ENCODE data around the gene ITM2C. TPM values are rescaled to one million over a fixed set of nuclear protein-coding genes. Genes with fewer than 3 reads are reported as not detected.

The ITM2C gene
- total RNA-seq, 2 experiments from 2014 or later, result 19.8 to 21.5 TPM

- intact Hi-C loops (cut with DNase I, micrococcal nuclease), result no loop called here
- peaks cover 32% of the 10 kb centered on the region for H3K36me3 Mint-ChIP-seq (ENCODE audit: low read depth)
- peaks cover 28% of the 10 kb centered on the region for H3K4me1 Mint-ChIP-seq (ENCODE audit: low read depth)
- Histone ChIP-seq H3K27me3 (ENCODE audit: control insufficient read depth in 1 of 2, insufficient read depth in 2 of 2, low read length in 2 of 2) (no peaks in the 10 kb centered on the region), H3K9me3 (ENCODE audit: control insufficient read depth in 1 of 2, insufficient read depth in 1 of 2, low read length in 2 of 2) (no peaks in the 10 kb centered on the region), H3K4me3 (ENCODE audit: low read length) (no peak overlapping the region), H3K36me3 (ENCODE audit: insufficient read depth, low read length) (peaks cover 25% of the 10 kb centered on the region), H3K4me1 (ENCODE audit: insufficient read depth, low read length) (peaks cover 32% of the 10 kb centered on the region), H3K27ac (ENCODE audit: low read depth in 1 of 2, low read length in 2 of 2) (no peak overlapping the region)
- POLR2A ChIA-PET, result no interaction called here
- ATAC-seq (ENCODE audit: poor library complexity), result no peak
- no peak for DNase-seq
- H3K4me3 Mint-ChIP-seq, result no peak overlapping the region
- no peaks in the 10 kb centered on the region for H3K9me3 Mint-ChIP-seq
- H3K27ac Mint-ChIP-seq, result no peak overlapping the region
- CTCF ChIA-PET, result no interaction called here
- no peaks in the 10 kb centered on the region for H3K27me3 Mint-ChIP-seq
- TF ChIP-seq CTCF (IDR thresholded peaks at IDR 0.05), result no peak
These were observed 9.7 kb downstream of the ITM2C start for GRCh38 chr2:230874456-230874855.

- Histone ChIP-seq H3K4me1 (ENCODE audit: insufficient read depth, low read length) (peaks cover 32% of the 10 kb centered on the region), H3K9me3 (ENCODE audit: control insufficient read depth in 1 of 2, insufficient read depth in 1 of 2, low read length in 2 of 2) (no peaks in the 10 kb centered on the region), H3K27me3 (ENCODE audit: control insufficient read depth in 1 of 2, insufficient read depth in 2 of 2, low read length in 2 of 2) (no peaks in the 10 kb centered on the region), H3K27ac (ENCODE audit: low read depth in 1 of 2, low read length in 2 of 2) (no peak overlapping the region), H3K36me3 (ENCODE audit: insufficient read depth, low read length) (peaks cover 26% of the 10 kb centered on the region), H3K4me3 (ENCODE audit: low read length) (no peak overlapping the region)
- DNase-seq (no peak), ATAC-seq (ENCODE audit: poor library complexity) (no peak)
- no peak overlapping the region for H3K27ac Mint-ChIP-seq
- no peaks in the 10 kb centered on the region for H3K9me3 Mint-ChIP-seq
- H3K27me3 Mint-ChIP-seq, result no peaks in the 10 kb centered on the region
- intact Hi-C loops (cut with DNase I, micrococcal nuclease), result no loop called here
- no peak for TF ChIP-seq CTCF (IDR thresholded peaks at IDR 0.05)
- ChIA-PET POLR2A (no interaction called here), CTCF (no interaction called here)
- peaks cover 27% of the 10 kb centered on the region for H3K4me1 Mint-ChIP-seq (ENCODE audit: low read depth)
- H3K4me3 Mint-ChIP-seq, result no peak overlapping the region
- H3K36me3 Mint-ChIP-seq (ENCODE audit: low read depth), result peaks cover 32% of the 10 kb centered on the region
These were observed 10.1 kb downstream of the ITM2C start for GRCh38 chr2:230874876-230875275.

GRCh38 chr2:230875347-230876315, 10.9 kb downstream of the ITM2C start:
- H3K27ac ChIP-seq (ENCODE audit: low read depth in 1 of 2, low read length in 2 of 2), result no peak overlapping the region
- peaks cover 32% of the 10 kb centered on the region for H3K36me3 Mint-ChIP-seq (ENCODE audit: low read depth)
- intact Hi-C loops (cut with DNase I, micrococcal nuclease), result no loop called here
- CTCF ChIA-PET, result no interaction called here
- POLR2A ChIA-PET, result no interaction called here
- H3K27me3 Mint-ChIP-seq, result no peaks in the 10 kb centered on the region
- no peak for TF ChIP-seq CTCF (IDR thresholded peaks at IDR 0.05)
- H3K4me3 Mint-ChIP-seq, result no peak overlapping the region
- H3K4me3 ChIP-seq (ENCODE audit: low read length), result no peak overlapping the region
- DNase-seq, result peak in 1 of 14 experiments; percentile 8
- H3K36me3 ChIP-seq (ENCODE audit: insufficient read depth, low read length), result peaks cover 26% of the 10 kb centered on the region
- H3K9me3 ChIP-seq (ENCODE audit: control insufficient read depth in 1 of 2, insufficient read depth in 1 of 2, low read length in 2 of 2), result no peaks in the 10 kb centered on the region
- H3K27me3 ChIP-seq (ENCODE audit: control insufficient read depth in 1 of 2, insufficient read depth in 2 of 2, low read length in 2 of 2), result no peaks in the 10 kb centered on the region
- no peak for ATAC-seq (ENCODE audit: poor library complexity)
- no peaks in the 10 kb centered on the region for H3K9me3 Mint-ChIP-seq
- H3K4me1 Mint-ChIP-seq (ENCODE audit: low read depth), result peaks cover 20% of the 10 kb centered on the region
- peaks cover 32% of the 10 kb centered on the region for H3K4me1 ChIP-seq (ENCODE audit: insufficient read depth, low read length)
- no peak overlapping the region for H3K27ac Mint-ChIP-seq
